ENCODE measurements around the gene PLXNA2. TPM values are rescaled to one million over a fixed set of nuclear protein-coding genes. Genes with fewer than 3 reads are reported as not detected.

The PLXNA2 gene
- total and polyA plus RNA-seq, 2 donors (not counting 1 experiment from before 2014, with no cell fraction given) = 0.31 to 1.2 TPM

- H3K9me3 Mint-ChIP-seq (ENCODE audit: insufficient read depth) = no peaks in the 10 kb centered on the region
- ChIA-PET POLR2A (no interaction called here), CTCF (no interaction called here)
- TF ChIP-seq CTCF (IDR thresholded peaks at IDR 0.05) (no peak), EZH2 (IDR thresholded peaks at IDR 0.05; ENCODE audit: borderline replicate concordance, insufficient read depth, low read depth, low read length, poor library complexity, severe bottlenecking) (no peak)
- H3K27ac Mint-ChIP-seq = no peak overlapping the region
- no peak overlapping the region for H3K4me2 ChIP-seq (replicated peaks; ENCODE audit: low read depth, low read length, poor library complexity, severe bottlenecking)
- ATAC-seq (ENCODE audit: low read depth) = no peak
- no peaks in the 10 kb centered on the region for H3K4me1 ChIP-seq (ENCODE audit: control insufficient read depth in 2 of 2, insufficient read depth in 2 of 2, low read length in 2 of 2)
- no peaks in the 10 kb centered on the region for H3K36me3 ChIP-seq (replicated peaks in 1 of 2; ENCODE audit: control extremely low read depth in 1 of 2, control insufficient read depth in 1 of 2, extremely low read depth in 1 of 2, insufficient read depth in 2 of 2, low read length in 1 of 2)
- intact Hi-C loops (cut with micrococcal nuclease) = no loop called here
- H3K27me3 ChIP-seq (replicated peaks in 1 of 4; ENCODE audit: control extremely low read depth in 1 of 4, control insufficient read depth in 3 of 4, insufficient read depth in 4 of 4, low read length in 3 of 4) = no peaks in the 10 kb centered on the region
- no peak overlapping the region for H2AFZ ChIP-seq (ENCODE audit: insufficient read depth, low read depth, low read length, poor library complexity, severe bottlenecking)
- no peak for DNase-seq
- no peak overlapping the region for H3K4me3 ChIP-seq (ENCODE audit: control extremely low read depth in 1 of 5, extremely low read depth in 1 of 5, insufficient read depth in 1 of 5, low read depth in 2 of 5, low read length in 4 of 5)
- no peak overlapping the region for H3K27ac ChIP-seq (ENCODE audit: low read length in 2 of 2)
- H3K9ac ChIP-seq (ENCODE audit: low read length) = no peak overlapping the region
- no peaks in the 10 kb centered on the region for H3K9me3 ChIP-seq (ENCODE audit: control extremely low read depth in 1 of 3, control insufficient read depth in 2 of 3, insufficient read depth in 1 of 3, low read length in 2 of 3)
- no peaks in the 10 kb centered on the region for H3K4me1 Mint-ChIP-seq
- H3K27me3 Mint-ChIP-seq = peaks cover 7% of the 10 kb centered on the region
- H4K20me1 ChIP-seq (ENCODE audit: control insufficient read depth, insufficient read depth, low read length, poor library complexity, severe bottlenecking) = no peaks in the 10 kb centered on the region
- WGBS (ENCODE audit: insufficient coverage) = 94% methylated on average over 3 of the region's 6 CpGs
- H3K4me3 Mint-ChIP-seq = no peak overlapping the region
- no peaks in the 10 kb centered on the region for H3K79me2 ChIP-seq (ENCODE audit: control insufficient read depth, insufficient read depth, low read length)
Observed at GRCh38 chr1:208047476-208047934, 196.7 kb downstream of the PLXNA2 start.

GRCh38 chr1:208045463-208046260 is 198.5 kb downstream of the PLXNA2 start:
- CTCF ChIA-PET = no interaction called here
- H3K9ac ChIP-seq (ENCODE audit: low read length) = no peak overlapping the region
- WGBS (ENCODE audit: insufficient coverage) = 95% methylated on average over 14 of the region's 16 CpGs
- no peaks in the 10 kb centered on the region for H3K79me2 ChIP-seq (ENCODE audit: control insufficient read depth, insufficient read depth, low read length)
- no peak overlapping the region for H3K27ac Mint-ChIP-seq
- H3K27ac ChIP-seq (ENCODE audit: low read length in 2 of 2) = no peak overlapping the region
- ATAC-seq (ENCODE audit: low read depth) (no peak), DNase-seq (no peak)
- POLR2A ChIA-PET = no interaction called here
- no peak overlapping the region for H2AFZ ChIP-seq (ENCODE audit: insufficient read depth, low read depth, low read length, poor library complexity, severe bottlenecking)
- no peaks in the 10 kb centered on the region for H3K4me1 ChIP-seq (ENCODE audit: control insufficient read depth in 2 of 2, insufficient read depth in 2 of 2, low read length in 2 of 2)
- H3K9me3 Mint-ChIP-seq (ENCODE audit: insufficient read depth) = no peaks in the 10 kb centered on the region
- no peaks in the 10 kb centered on the region for H3K36me3 ChIP-seq (replicated peaks in 1 of 2; ENCODE audit: control extremely low read depth in 1 of 2, control insufficient read depth in 1 of 2, extremely low read depth in 1 of 2, insufficient read depth in 2 of 2, low read length in 1 of 2)
- no peak overlapping the region for H3K4me3 ChIP-seq (ENCODE audit: control extremely low read depth in 1 of 5, extremely low read depth in 1 of 5, insufficient read depth in 1 of 5, low read depth in 2 of 5, low read length in 4 of 5)
- no peaks in the 10 kb centered on the region for H4K20me1 ChIP-seq (ENCODE audit: control insufficient read depth, insufficient read depth, low read length, poor library complexity, severe bottlenecking)
- H3K9me3 ChIP-seq (ENCODE audit: control extremely low read depth in 1 of 3, control insufficient read depth in 2 of 3, insufficient read depth in 1 of 3, low read length in 2 of 3) = no peaks in the 10 kb centered on the region
- intact Hi-C loops (cut with micrococcal nuclease) = no loop called here
- no peaks in the 10 kb centered on the region for H3K27me3 Mint-ChIP-seq
- TF ChIP-seq CTCF (IDR thresholded peaks at IDR 0.05) = no peak
- TF ChIP-seq EZH2 (IDR thresholded peaks at IDR 0.05; ENCODE audit: borderline replicate concordance, insufficient read depth, low read depth, low read length, poor library complexity, severe bottlenecking) = no peak
- no peaks in the 10 kb centered on the region for H3K4me1 Mint-ChIP-seq
- no peak overlapping the region for H3K4me3 Mint-ChIP-seq
- H3K27me3 ChIP-seq (replicated peaks in 1 of 4; ENCODE audit: control extremely low read depth in 1 of 4, control insufficient read depth in 3 of 4, insufficient read depth in 4 of 4, low read length in 3 of 4) = no peaks in the 10 kb centered on the region
- no peak overlapping the region for H3K4me2 ChIP-seq (replicated peaks; ENCODE audit: low read depth, low read length, poor library complexity, severe bottlenecking)
